ENCODE data around the gene KLHL6. TPM values are rescaled to one million over a fixed set of nuclear protein-coding genes. Genes with fewer than 3 reads are reported as not detected.

The KLHL6 gene
- polyA plus RNA-seq, 3 donors: 0.44 to 1.3 (median 1.2) TPM

DNA sequence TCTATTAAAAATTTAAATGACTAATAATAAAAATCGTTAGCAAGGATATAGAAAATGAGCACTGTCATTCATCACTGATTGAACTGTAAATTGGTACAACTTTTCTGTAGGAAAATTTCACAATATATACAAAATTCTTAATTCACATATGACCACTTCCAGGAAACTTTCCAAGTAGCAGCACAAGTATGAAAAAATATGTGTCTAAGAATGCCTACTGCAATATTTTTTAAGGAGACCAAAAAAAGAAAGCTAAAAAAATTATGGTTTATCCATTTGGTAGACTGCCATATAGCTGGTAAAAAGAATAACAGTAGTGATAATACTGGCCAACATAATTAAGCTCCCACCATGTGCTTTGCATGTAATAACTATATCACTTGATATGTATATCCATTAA is 59.2 kb downstream of the KLHL6 start:
- 80 to 91% (median 90%) methylated on average over 1 of the region's 1 CpG for WGBS, 3 donors
- H3K27ac ChIP-seq (ENCODE audit: low read depth, low read length): no peak overlapping the region

GRCh38 chr3:183494341-183494740 is 61.2 kb downstream of the KLHL6 start:
- no peak overlapping the region for H3K27ac ChIP-seq (ENCODE audit: low read depth, low read length)
- WGBS, 3 donors: 76 to 92% (median 90%) methylated on average over 2 of the region's 2 CpGs

GRCh38 chr3:183493296-183494045 is 62.0 kb downstream of the KLHL6 start:
- no peak overlapping the region for H3K27ac ChIP-seq (ENCODE audit: low read depth, low read length)
- WGBS, 3 donors: 76 to 91% (median 90%) methylated on average over 4 of the region's 4 CpGs

DNA sequence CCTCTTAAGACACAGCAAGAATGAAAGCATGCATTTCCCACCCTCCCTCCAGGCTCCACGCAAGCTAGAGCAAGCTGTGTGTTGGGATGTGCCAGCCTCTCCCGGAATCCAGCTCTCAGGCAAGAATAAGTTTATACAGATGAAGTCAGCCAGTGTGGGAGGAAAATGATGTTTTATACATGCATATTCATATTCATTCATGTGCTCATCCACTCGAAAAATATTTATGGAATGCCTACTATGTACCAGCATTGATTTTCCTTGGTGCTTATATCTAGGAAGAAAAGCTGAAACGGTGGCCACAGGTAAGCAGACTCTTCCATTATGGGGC is 62.7 kb downstream of the KLHL6 start:
- no peak overlapping the region for H3K27ac ChIP-seq (ENCODE audit: low read depth, low read length)
- 72 to 87% (median 79%) methylated on average over 4 of the region's 4 CpGs for WGBS, 3 donors

GRCh38 chr3:183491923-183492848 is 63.3 kb downstream of the KLHL6 start:
- H3K27ac ChIP-seq (ENCODE audit: low read depth, low read length): no peak overlapping the region
- 90 to 95% (median 90%) methylated on average over 45 of the region's 45 CpGs for WGBS, 3 donors

DNA sequence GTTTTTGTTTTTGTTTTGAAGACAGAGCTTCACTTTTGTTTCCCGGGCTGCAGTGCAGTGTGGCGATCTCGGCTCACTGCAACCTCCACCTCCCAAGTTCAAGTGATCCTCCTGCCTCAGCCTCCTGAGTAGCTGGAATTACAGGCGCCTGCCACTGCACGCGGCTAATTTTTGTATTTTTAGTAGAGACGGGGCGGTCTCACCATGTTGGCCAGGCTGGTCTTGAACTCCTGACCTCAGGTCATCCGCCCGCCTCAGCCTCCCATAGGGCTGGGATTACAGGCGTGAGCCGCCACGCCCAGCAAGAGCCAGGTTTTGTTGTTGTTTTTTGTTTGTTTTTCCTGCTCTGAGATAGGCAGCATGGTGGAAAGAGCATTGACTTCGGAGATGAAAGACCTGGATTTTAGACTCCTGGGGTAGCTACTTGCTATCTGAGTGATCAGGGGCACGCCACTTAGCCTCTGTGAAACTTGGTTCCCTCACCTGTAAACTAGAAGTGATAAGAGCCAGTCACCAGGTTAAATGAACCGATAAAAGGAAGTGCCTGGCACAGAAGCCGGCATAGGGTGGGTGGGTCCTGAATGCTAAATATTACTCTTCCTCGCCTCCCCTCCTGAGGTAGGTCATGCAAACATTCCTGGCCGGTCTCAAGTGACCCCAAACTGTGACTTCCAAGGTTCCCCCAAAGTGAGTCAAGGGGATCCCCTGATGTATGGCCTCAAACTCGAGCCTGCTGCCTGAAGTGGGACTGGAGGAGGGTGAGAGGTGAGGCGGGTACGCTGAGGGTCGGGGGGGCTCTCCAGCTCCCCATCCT is 64.2 kb downstream of the KLHL6 start:
- 82 to 93% (median 92%) methylated on average over 23 of the region's 23 CpGs for WGBS, 3 donors
- no peak overlapping the region for H3K27ac ChIP-seq (ENCODE audit: low read depth, low read length)

DNA sequence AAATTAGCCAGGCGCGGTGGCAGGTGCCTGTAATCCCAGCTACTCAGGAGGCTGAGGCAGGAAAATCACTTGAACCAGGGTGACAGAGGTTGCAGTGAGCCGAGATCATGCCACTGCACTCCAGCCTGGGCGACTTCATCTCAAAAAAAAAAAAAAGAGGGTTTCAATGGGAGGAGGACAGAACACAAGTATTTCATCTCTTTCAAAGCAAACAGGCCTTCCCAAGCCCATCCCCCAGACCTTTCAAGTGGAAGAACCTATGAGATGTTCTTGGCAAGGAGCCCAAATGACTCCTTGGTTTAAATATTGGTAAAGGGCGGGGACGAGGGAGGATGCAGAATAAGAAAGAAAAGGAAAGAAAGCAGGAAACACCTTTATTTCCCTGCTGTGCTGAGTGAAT is 64.9 kb downstream of the KLHL6 start:
- WGBS, 3 donors: 63 to 73% (median 71%) methylated on average over 6 of the region's 6 CpGs
- H3K27ac ChIP-seq (ENCODE audit: low read depth, low read length): no peak overlapping the region

GRCh38 chr3:183490211-183490601 is 65.3 kb downstream of the KLHL6 start:
- WGBS, 3 donors: 83 to 91% (median 86%) methylated on average over 9 of the region's 9 CpGs
- no peak overlapping the region for H3K27ac ChIP-seq (ENCODE audit: low read depth, low read length)

DNA sequence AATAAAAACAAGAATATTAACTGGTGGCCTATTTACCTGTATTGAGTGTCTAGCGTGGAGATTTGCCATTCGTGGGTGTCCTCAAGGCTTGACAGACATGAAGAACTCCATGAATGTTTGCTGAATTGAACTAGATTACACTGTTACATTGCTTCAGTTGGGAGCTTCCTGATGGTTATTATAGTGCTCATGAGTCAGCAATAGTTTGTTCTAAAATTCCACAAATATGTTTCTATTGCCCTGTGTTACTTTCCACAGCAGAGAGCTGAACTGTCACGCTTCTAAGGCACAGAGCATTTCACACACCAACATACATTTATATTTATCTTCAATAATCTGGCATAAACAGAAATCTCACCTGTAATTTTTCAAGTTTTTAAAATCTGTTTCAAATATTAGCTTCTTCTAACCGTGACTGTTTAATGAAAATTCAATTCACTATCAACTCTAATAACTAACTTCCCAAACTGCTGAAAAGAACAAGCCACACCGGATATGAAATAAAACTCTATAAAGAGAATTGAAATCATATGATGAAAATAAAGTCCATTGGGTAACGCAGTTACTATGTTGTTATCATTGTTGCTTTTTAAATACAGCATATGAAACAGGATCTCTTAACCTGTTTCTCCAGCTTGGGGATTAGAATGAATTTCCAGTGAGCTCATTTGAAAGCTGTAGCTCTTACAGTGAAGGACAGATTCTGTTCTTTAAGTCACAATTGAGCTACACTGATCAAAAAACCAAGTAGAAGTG is 65.9 kb downstream of the KLHL6 start:
- WGBS, 3 donors: 61 to 78% (median 74%) methylated on average over 6 of the region's 6 CpGs
- no peak overlapping the region for H3K27ac ChIP-seq (ENCODE audit: low read depth, low read length)

- no peak overlapping the region for H3K27ac ChIP-seq (ENCODE audit: low read depth, low read length)
- 89 to 91% (median 91%) methylated on average over 3 of the region's 3 CpGs for WGBS, 3 donors
Observed at GRCh38 chr3:183488343-183488742, 67.2 kb downstream of the KLHL6 start.

GRCh38 chr3:183487896-183488295 is 67.6 kb downstream of the KLHL6 start:
- no peak overlapping the region for H3K27ac ChIP-seq (ENCODE audit: low read depth, low read length)
- 74 to 87% (median 84%) methylated on average over 6 of the region's 6 CpGs for WGBS, 3 donors

- WGBS, 3 donors: 67 to 73% (median 68%) methylated on average over 4 of the region's 4 CpGs
Observed at GRCh38 chr3:183487016-183487415, 68.5 kb downstream of the KLHL6 start.

GRCh38 chr3:183486472-183486871 is 69.0 kb downstream of the KLHL6 start:
- WGBS, 3 donors: 86 to 94% (median 92%) methylated on average over 6 of the region's 6 CpGs
- H3K27ac ChIP-seq (ENCODE audit: low read depth, low read length): no peak overlapping the region

More at GRCh38 chr3:183487016-183487415, 68.5 kb downstream of the KLHL6 start:
- H3K27ac ChIP-seq (ENCODE audit: low read depth, low read length): no peak overlapping the region

DNA sequence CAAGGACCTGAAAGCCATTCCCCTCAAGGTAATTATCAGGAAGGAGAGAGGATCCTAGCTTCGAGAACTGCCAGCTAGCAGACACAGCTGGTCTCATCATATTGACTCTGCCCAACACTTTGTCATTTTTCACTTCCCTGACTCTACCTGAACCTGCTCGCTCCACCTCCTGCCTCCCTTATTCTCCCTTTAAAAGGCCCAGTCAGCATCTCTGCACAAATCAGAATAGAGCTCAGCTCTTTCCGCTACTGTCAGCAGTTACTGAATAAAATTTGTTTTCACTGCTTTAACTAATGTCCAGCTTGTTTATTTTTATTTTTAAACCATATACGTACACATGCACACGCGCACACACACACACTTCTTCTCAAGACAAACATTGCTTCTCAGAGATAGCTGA is 69.9 kb downstream of the KLHL6 start:
- 93 to 96% (median 95%) methylated on average over 6 of the region's 6 CpGs for WGBS, 3 donors
- H3K27ac ChIP-seq (ENCODE audit: low read depth, low read length): no peak overlapping the region

GRCh38 chr3:183485093-183485492 is 70.4 kb downstream of the KLHL6 start:
- no peak overlapping the region for H3K27ac ChIP-seq (ENCODE audit: low read depth, low read length)
- WGBS, 3 donors: 91 to 95% (median 94%) methylated on average over 6 of the region's 6 CpGs

- 76 to 92% (median 86%) methylated on average over 4 of the region's 4 CpGs for WGBS, 3 donors
- H3K27ac ChIP-seq (ENCODE audit: low read depth, low read length): no peak overlapping the region
Observed at GRCh38 chr3:183484431-183485075, 71.0 kb downstream of the KLHL6 start.

DNA sequence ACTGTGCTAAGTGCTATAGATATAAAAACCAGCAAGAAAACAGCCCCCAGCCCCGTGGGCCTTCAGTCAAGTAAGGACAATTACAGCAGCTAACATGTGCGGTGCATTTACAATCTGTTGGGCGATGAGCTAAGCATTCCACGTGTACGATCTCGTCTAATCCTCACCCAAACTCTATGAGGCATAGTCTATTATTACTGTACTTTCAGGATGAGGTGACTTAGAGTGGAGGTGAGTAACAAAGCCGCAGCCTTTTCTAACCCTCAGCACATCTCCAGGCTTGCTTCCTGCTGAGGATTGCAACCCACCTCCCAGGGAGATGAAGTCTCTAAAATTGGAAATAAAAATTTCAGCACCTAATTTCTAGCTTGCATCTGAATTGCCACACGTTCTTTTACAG is 73.9 kb downstream of the KLHL6 start:
- H3K27ac ChIP-seq (ENCODE audit: low read depth, low read length): no peak overlapping the region
- 71 to 82% (median 75%) methylated on average over 8 of the region's 8 CpGs for WGBS, 3 donors

DNA sequence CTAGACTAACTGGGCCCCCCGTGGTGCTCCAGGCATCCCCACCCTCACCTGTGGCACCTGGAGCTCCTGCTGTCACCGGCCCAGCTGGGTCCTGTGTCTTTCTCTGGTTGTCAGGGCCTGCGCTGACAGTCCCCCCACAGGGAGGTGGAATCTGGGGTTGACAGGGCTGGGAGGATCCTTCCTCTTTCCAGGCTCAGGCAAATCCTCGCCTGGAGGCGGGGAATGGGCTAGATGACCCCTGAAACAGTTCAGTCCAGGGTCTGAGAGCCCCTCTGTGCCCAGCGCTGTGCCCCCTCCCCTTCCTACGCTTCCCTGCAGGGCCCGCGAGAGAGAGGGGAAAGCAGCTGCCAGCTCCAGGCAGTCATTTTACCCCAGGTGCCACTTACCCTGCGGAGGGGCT is 77.0 kb downstream of the KLHL6 start:
- 86 to 87% (median 87%) methylated on average over 9 to 10 of the region's 10 CpGs for WGBS, 3 donors
- H3K27ac ChIP-seq (ENCODE audit: low read depth, low read length): no peak overlapping the region
